Activated naive CD4-positive, alpha-beta T cell treated with anti-CD3 and anti-CD28 coated beads, Interleukin-2, amount 50 U/mL, for 24 hours (primary cell): ENCODE results near the gene CORO7.

Experiments used
- H3K27ac Mint-ChIP-seq: one replicate; pipeline ENCODE4 v1.8.0; 2021; ENCODE audit warnings: mild to moderate bottlenecking, mixed read lengths
- H3K27me3 Mint-ChIP-seq: one replicate; pipeline ENCODE4 v1.8.0; 2021; ENCODE audit warnings: mixed read lengths
- H3K36me3 Mint-ChIP-seq: one replicate; pipeline ENCODE4 v1.8.0; 2021; ENCODE audit warnings: mixed read lengths
- H3K4me1 Mint-ChIP-seq: one replicate; pipeline ENCODE4 v1.8.0; 2021; ENCODE audit warnings: mixed read lengths
- H3K4me3 Mint-ChIP-seq: one replicate; pipeline ENCODE4 v1.8.0; 2021; ENCODE audit warnings: mild to moderate bottlenecking, mixed read lengths
- H3K9me3 Mint-ChIP-seq: one replicate; pipeline ENCODE4 v1.8.0; 2021; ENCODE audit warnings: mixed read lengths

Gene CORO7

GRCh38 chr16:4362476-4363135, 53.8 kb downstream of the CORO7 start:
- peak overlapping the region; percentile 65 for H3K27ac Mint-ChIP-seq
- no peak overlapping the region for H3K4me3 Mint-ChIP-seq
- H3K27me3 Mint-ChIP-seq, result no peaks in the 10 kb centered on the region
- H3K36me3 Mint-ChIP-seq, result peaks cover 2% of the 10 kb centered on the region
- H3K4me1 Mint-ChIP-seq, result no peaks in the 10 kb centered on the region
- H3K9me3 Mint-ChIP-seq, result no peaks in the 10 kb centered on the region

GRCh38 chr16:4361944-4362311, 54.5 kb downstream of the CORO7 start:
- Mint-ChIP-seq H3K4me3 (no peak overlapping the region), H3K27ac (no peak overlapping the region), H3K36me3 (peaks cover 2% of the 10 kb centered on the region), H3K4me1 (no peaks in the 10 kb centered on the region), H3K27me3 (no peaks in the 10 kb centered on the region), H3K9me3 (no peaks in the 10 kb centered on the region)

GRCh38 chr16:4361033-4361943, 55.1 kb downstream of the CORO7 start:
- H3K4me3 Mint-ChIP-seq, result no peak overlapping the region
- peak overlapping the region; percentile 76 for H3K27ac Mint-ChIP-seq
- H3K27me3 Mint-ChIP-seq, result no peaks in the 10 kb centered on the region
- peaks cover 2% of the 10 kb centered on the region for H3K36me3 Mint-ChIP-seq
- no peaks in the 10 kb centered on the region for H3K9me3 Mint-ChIP-seq
- H3K4me1 Mint-ChIP-seq, result no peaks in the 10 kb centered on the region

GRCh38 chr16:4360538-4361021, 55.8 kb downstream of the CORO7 start:
- Mint-ChIP-seq H3K4me1 (no peaks in the 10 kb centered on the region), H3K9me3 (no peaks in the 10 kb centered on the region), H3K27ac (peak overlapping the region; percentile 76), H3K4me3 (no peak overlapping the region), H3K36me3 (peaks cover 2% of the 10 kb centered on the region), H3K27me3 (no peaks in the 10 kb centered on the region)

GRCh38 chr16:4359914-4360313, 56.5 kb downstream of the CORO7 start:
- no peaks in the 10 kb centered on the region for H3K27me3 Mint-ChIP-seq
- H3K27ac Mint-ChIP-seq, result no peak overlapping the region
- no peak overlapping the region for H3K4me3 Mint-ChIP-seq
- no peaks in the 10 kb centered on the region for H3K4me1 Mint-ChIP-seq
- no peaks in the 10 kb centered on the region for H3K9me3 Mint-ChIP-seq
- H3K36me3 Mint-ChIP-seq, result peaks cover 2% of the 10 kb centered on the region

- Mint-ChIP-seq H3K9me3 (no peaks in the 10 kb centered on the region), H3K27me3 (no peaks in the 10 kb centered on the region), H3K36me3 (peaks cover 2% of the 10 kb centered on the region), H3K4me3 (no peak overlapping the region), H3K4me1 (no peaks in the 10 kb centered on the region), H3K27ac (no peak overlapping the region)
Observed at GRCh38 chr16:4358831-4359561, 57.4 kb downstream of the CORO7 start.

- Mint-ChIP-seq H3K27ac (no peak overlapping the region), H3K4me3 (no peak overlapping the region), H3K4me1 (no peaks in the 10 kb centered on the region), H3K36me3 (peaks cover 2% of the 10 kb centered on the region), H3K27me3 (no peaks in the 10 kb centered on the region), H3K9me3 (no peaks in the 10 kb centered on the region)
Observed at GRCh38 chr16:4358236-4358635, 58.2 kb downstream of the CORO7 start.

GRCh38 chr16:4356820-4357219, 59.6 kb downstream of the CORO7 start:
- Mint-ChIP-seq H3K27me3 (no peaks in the 10 kb centered on the region), H3K4me3 (no peak overlapping the region), H3K4me1 (peaks cover 1% of the 10 kb centered on the region), H3K27ac (no peak overlapping the region), H3K9me3 (no peaks in the 10 kb centered on the region), H3K36me3 (peaks cover 2% of the 10 kb centered on the region)

- Mint-ChIP-seq H3K4me3 (no peak overlapping the region), H3K9me3 (no peaks in the 10 kb centered on the region), H3K27ac (no peak overlapping the region), H3K27me3 (no peaks in the 10 kb centered on the region), H3K4me1 (peaks cover 7% of the 10 kb centered on the region), H3K36me3 (peaks cover 2% of the 10 kb centered on the region)
Observed at GRCh38 chr16:4354512-4355409, 61.6 kb downstream of the CORO7 start.

- Mint-ChIP-seq H3K27ac (no peak overlapping the region), H3K9me3 (no peaks in the 10 kb centered on the region), H3K27me3 (no peaks in the 10 kb centered on the region), H3K4me3 (peak overlapping the region; percentile 8), H3K36me3 (no peaks in the 10 kb centered on the region), H3K4me1 (peaks cover 7% of the 10 kb centered on the region)
Observed at GRCh38 chr16:4353675-4354074, 62.7 kb downstream of the CORO7 start.

- H3K9me3 Mint-ChIP-seq, result no peaks in the 10 kb centered on the region
- no peaks in the 10 kb centered on the region for H3K36me3 Mint-ChIP-seq
- no peaks in the 10 kb centered on the region for H3K27me3 Mint-ChIP-seq
- peaks cover 13% of the 10 kb centered on the region for H3K4me1 Mint-ChIP-seq
- H3K27ac Mint-ChIP-seq, result no peak overlapping the region
- H3K4me3 Mint-ChIP-seq, result no peak overlapping the region
Observed at GRCh38 chr16:4352843-4353242, 63.6 kb downstream of the CORO7 start.

GRCh38 chr16:4351880-4352279, 64.5 kb downstream of the CORO7 start:
- Mint-ChIP-seq H3K36me3 (no peaks in the 10 kb centered on the region), H3K4me1 (peaks cover 18% of the 10 kb centered on the region), H3K27ac (peak overlapping the region; percentile 97), H3K9me3 (no peaks in the 10 kb centered on the region), H3K27me3 (no peaks in the 10 kb centered on the region), H3K4me3 (peak overlapping the region; percentile 95)

GRCh38 chr16:4350787-4351659, 65.4 kb downstream of the CORO7 start, which contains the start of gene PAM16:
Gene PAM16 (minus strand): TSS chr16:4351321. CDS start chr16:4351234, 87 bp downstream.
- Mint-ChIP-seq H3K27ac (peak within 1 kb of the TSS; percentile 97), H3K27me3 (no peaks in the 10 kb centered on the region)

GRCh38 chr16:4350365-4350786, 66.0 kb downstream of the CORO7 start:
- peak overlapping the region; percentile 88 for H3K27ac Mint-ChIP-seq
- no peaks in the 10 kb centered on the region for H3K9me3 Mint-ChIP-seq
- peaks cover 24% of the 10 kb centered on the region for H3K4me1 Mint-ChIP-seq
- H3K4me3 Mint-ChIP-seq, result peak overlapping the region; percentile 95
- no peaks in the 10 kb centered on the region for H3K36me3 Mint-ChIP-seq
- H3K27me3 Mint-ChIP-seq, result no peaks in the 10 kb centered on the region

More at GRCh38 chr16:4350787-4351659, 65.4 kb downstream of the CORO7 start, which contains the start of gene PAM16:
- no peaks in the 10 kb centered on the region for H3K9me3 Mint-ChIP-seq
- peaks cover 21% of the 10 kb centered on the region for H3K4me1 Mint-ChIP-seq
- no peaks in the 10 kb centered on the region for H3K36me3 Mint-ChIP-seq
- peak within 1 kb of the TSS; percentile 95 for H3K4me3 Mint-ChIP-seq
